Activated CD8-positive, alpha-beta memory T cell treated with anti-CD3 and anti-CD28 coated beads for 36 hours (primary cell): Measurements from ENCODE around the gene TOR1AIP1. TPM values are rescaled to one million over a fixed set of nuclear protein-coding genes. Genes with fewer than 3 reads are reported as not detected.

Experiments
- CTCF ChIA-PET: fragments of 350-600 bp; sonication (Branson Sonifier 250); formaldehyde crosslinking; loops from one replicate; lab custom pipeline; 2021; ENCODE audit warnings: antibody characterized with exemption; lab: Charles Lee
- POLR2A ChIA-PET: fragments of 350-600 bp; sonication (Branson Sonifier 250); formaldehyde crosslinking; loops from one replicate; lab custom pipeline; 2021; ENCODE audit warnings: antibody characterized with exemption; lab: Charles Lee
- total RNA-seq, 2 experiments: library from RNA; stranded (reverse); gene quantifications; one replicate each; pipeline ENCODE4 v1.2.3, GENCODE V29; 2021

Gene TOR1AIP1
- total RNA-seq, 2 experiments from 2014 or later: 49.8 to 55.4 TPM

DNA sequence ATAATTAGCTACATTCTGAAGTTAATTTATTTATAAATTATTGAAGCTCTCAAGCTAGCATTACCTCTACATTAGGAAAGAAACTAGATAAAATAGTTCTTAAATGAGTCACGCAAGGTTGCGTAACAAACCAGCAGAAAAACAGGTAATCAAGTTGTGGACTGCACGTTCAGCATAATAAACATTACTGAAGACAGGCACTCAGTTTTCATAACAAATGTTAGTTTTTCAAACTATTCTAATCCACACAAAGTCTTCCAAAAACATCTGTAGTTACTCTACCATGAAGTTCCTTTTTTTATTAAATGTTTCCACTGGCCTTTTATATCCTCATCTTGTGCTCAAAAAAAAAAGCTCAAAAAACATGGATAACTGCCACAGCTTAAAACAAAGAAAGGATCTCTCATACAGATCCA lies 5.8 kb upstream of the TOR1AIP1 start:
- CTCF ChIA-PET: no interaction called here
- POLR2A ChIA-PET: no interaction called here

DNA sequence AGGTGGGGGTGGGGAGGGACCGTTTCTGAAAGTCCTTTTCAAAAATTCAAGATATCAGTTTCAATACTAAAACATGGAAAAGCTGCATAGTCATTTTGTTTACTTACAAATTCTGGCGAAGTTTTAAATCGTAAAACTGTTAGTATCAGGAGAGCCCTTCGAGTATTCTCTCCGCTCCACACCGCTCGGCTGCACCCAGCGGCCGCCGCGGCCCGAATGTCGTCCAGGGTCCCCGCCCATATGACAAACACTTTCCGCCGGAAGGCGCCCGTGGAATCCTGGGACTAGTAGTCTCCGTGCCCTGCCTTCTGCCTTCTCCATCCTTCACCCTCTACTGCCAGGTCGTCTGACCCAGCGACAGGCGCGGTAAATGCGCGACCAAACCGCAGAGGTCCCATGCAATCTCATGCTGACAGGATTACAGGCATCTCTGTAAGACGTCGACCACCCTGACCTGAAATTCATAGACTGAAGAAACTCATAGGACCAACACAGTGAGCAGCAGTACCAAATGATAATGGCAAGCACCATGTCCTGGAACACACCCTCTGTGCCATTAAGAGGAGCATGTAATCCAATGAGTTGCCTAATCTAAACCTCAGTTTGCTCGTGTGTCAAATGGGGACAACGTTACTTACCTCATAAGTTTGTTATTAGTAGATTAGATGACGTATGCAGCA lies 4.4 kb upstream of the TOR1AIP1 start, which contains the start of gene TOR1AIP2:
TOR1AIP2 (minus strand) TSS at position 218 of the 680 bp plus-strand sequence. CDS start 25,138 bp downstream, outside the sequence.
- CTCF ChIA-PET: no interaction called here
- POLR2A ChIA-PET: interaction anchor here (0.8 kb wide), 1 partner anchor 54 kb away, joined by 4 read pairs; no protein-coding TSS in a partner anchor

DNA sequence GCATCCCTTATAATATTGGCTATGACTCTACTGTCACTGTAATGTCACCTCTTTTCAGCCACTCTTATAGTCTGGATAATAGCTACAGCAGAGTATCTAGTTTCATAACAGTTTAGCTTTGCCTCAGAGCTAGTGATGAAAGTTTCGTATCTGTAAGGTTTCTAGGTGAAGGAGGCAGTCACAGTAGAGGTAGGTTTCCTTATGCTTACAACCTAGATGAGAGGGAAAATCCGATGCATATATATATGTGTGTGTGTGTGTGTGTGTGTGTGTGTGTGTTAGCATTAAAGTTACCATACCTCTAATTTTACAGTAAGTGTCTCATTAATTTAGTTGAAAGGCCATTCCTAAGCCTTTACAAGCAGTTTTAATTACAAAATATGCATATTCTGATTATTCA lies 2.3 kb upstream of the TOR1AIP1 start:
- ChIA-PET POLR2A (no interaction called here), CTCF (interaction anchor here (0.7 kb wide), 1 partner anchor 385 kb away, joined by 3 read pairs; no protein-coding TSS in a partner anchor)

- POLR2A ChIA-PET: interaction anchor here (0.6 kb wide), 1 partner anchor 46 kb away, joined by 5 read pairs; no protein-coding TSS in a partner anchor
- CTCF ChIA-PET: no interaction called here
These were observed 338 bp upstream of the TOR1AIP1 start for GRCh38 chr1:179881642-179882252.

GRCh38 chr1:179883040-179883744 lies 1.1 kb downstream of the TOR1AIP1 start:
- POLR2A ChIA-PET: interaction anchor here (0.8 to 1.1 kb wide), 2 partner anchors 14 to 68 kb away, joined by 3 to 5 read pairs; no protein-coding TSS in a partner anchor
- CTCF ChIA-PET: interaction anchor here (0.8 kb wide), 1 partner anchor 68 kb away, joined by 4 read pairs; no protein-coding TSS in a partner anchor

DNA sequence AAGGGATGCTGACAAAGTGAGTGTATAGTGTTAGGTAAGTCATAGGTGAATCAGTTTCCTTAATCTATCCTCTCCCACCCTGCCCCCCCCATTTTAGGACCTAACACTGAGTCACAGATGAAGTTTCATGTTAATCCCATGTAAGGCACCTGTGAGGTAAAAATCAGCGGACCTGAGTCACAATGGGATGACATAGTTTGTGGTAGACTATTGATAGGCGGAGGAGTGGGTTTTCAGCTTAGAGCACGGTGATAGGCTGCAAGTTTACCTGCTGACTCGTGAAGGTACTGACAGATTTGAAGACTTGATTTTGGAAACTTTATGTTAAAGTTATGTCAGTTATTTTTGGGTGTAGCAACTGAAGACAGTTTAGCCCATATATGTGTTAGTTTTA lies 1.7 kb downstream of the TOR1AIP1 start:
- ChIA-PET POLR2A (interaction anchor here (0.6 kb wide), 1 partner anchor 801 kb away, joined by 3 read pairs; no protein-coding TSS in a partner anchor), CTCF (interaction anchor here (0.8 kb wide), 1 partner anchor 69 kb away, joined by 4 read pairs; no protein-coding TSS in a partner anchor)

- POLR2A ChIA-PET: no interaction called here
- CTCF ChIA-PET: no interaction called here
These were observed 6.0 kb downstream of the TOR1AIP1 start for GRCh38 chr1:179888071-179888470.

DNA sequence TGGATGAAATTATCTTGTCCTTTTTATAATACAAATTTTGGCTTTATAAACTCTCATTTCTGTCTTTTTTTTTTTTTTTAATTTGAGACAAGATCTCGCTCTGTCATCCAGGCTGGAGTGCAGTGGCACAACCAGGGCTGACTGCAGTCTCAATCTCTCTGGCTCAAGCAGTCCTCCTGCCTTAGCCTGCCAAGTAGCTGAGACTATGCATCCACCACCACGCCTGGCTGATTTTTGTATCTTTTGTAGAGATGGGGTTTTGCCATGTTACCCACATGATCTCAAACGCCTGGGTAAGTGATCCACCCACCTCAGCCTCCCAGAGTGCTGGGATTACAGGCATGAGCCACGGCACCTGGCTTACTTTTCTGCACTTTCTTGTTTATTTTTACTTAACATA lies 7.5 kb downstream of the TOR1AIP1 start:
- ChIA-PET CTCF (no interaction called here), POLR2A (no interaction called here)

DNA sequence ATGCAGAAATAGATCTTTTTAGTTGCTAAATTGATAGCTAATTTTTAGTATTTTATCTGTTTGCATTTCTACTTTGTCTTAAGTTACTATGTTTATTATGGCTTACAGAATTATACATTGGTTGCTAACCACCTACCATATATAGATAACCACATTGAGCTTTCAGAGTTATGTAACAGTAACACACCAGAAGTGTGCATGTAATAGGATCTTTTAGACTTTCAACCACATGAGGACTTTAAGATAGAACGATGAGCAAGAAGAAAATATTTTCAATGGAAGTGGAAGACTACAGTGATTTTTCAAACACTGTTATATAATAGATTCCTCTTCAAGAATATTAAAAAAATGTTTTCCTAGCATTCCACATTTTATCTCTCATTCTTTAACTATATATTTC lies 28.8 kb downstream of the TOR1AIP1 start:
- CTCF ChIA-PET: no interaction called here
- POLR2A ChIA-PET: no interaction called here

DNA sequence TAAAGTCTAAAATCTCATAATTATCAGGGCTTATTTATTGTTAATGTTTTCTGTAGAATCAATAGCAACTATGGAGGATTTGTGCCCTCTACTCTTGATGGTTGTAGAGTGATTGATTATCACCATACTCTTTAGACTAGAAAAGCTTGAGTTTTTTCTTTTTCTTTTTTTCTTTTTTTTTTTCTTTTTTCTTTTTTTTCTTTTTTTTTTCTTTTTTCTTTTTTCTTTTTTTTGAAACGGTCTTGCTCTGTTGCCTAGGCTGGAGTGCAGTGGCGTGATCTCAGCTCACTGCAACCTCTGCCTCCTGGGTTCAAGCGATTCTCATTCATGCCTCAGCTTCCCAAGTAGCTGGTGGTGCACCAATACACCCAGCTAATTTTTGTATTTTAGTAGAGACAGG lies 29.7 kb downstream of the TOR1AIP1 start:
- CTCF ChIA-PET: no interaction called here
- POLR2A ChIA-PET: no interaction called here

DNA sequence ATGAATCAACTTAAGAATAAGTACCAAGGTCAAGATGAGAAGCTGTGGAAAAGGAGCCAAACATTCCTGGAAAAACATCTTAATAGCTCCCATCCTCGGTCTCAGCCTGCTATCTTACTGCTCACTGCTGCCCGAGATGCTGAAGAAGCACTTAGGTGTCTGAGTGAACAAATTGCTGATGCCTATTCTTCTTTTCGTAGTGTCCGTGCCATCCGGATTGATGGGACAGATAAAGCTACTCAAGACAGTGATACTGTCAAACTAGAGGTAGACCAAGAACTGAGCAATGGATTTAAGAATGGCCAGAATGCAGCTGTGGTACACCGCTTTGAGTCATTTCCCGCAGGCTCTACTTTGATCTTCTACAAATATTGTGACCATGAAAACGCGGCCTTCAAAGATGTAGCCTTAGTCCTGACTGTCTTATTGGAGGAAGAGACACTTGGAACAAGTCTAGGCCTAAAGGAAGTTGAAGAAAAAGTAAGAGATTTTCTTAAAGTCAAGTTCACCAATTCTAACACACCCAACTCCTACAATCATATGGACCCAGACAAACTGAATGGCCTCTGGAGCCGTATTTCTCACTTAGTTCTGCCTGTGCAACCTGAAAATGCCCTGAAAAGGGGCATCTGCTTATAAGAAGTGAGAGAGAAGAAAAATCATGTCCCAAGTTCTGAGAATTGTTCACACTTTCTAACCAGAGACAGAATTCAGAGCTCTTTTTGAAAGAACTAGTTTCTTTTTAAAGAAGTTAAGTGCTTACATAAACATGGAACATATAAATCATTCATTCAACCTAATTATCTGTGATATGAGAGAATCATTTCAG lies 35.7 kb downstream of the TOR1AIP1 start:
- ChIA-PET POLR2A (no interaction called here), CTCF (no interaction called here)

- POLR2A ChIA-PET: no interaction called here
- CTCF ChIA-PET: no interaction called here
These were observed 39.4 kb downstream of the TOR1AIP1 start for GRCh38 chr1:179921472-179921871.

- CTCF ChIA-PET: interaction anchor here (0.6 kb wide), 1 partner anchor 568 kb away, joined by 3 read pairs; no protein-coding TSS in a partner anchor
- POLR2A ChIA-PET: no interaction called here
These were observed 40.1 kb downstream of the TOR1AIP1 start for GRCh38 chr1:179921981-179922872.

DNA sequence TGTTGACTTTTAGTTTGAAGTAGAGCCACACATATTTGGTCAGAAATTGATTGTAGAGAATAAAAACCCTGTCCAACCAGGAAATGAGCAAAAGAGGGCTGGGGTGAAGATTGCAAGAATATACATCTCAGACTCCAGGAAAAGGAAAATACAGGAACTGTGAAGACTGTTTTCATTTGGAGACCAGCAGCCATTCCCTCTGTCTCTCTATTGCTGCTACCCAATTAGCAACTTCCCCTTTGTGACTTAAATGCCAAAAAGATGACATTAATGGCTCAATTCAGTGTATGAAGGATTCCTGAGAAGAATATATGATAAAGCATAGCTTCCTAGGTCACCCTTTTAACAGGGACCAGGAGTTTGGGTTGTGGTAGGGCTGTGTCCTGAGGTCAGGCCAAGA lies 40.9 kb downstream of the TOR1AIP1 start:
- CTCF ChIA-PET: interaction anchor here (0.6 kb wide), 1 partner anchor 567 kb away, joined by 3 read pairs; no protein-coding TSS in a partner anchor
- POLR2A ChIA-PET: no interaction called here

GRCh38 chr1:179924268-179924667 lies 42.2 kb downstream of the TOR1AIP1 start:
- ChIA-PET POLR2A (no interaction called here), CTCF (no interaction called here)

DNA sequence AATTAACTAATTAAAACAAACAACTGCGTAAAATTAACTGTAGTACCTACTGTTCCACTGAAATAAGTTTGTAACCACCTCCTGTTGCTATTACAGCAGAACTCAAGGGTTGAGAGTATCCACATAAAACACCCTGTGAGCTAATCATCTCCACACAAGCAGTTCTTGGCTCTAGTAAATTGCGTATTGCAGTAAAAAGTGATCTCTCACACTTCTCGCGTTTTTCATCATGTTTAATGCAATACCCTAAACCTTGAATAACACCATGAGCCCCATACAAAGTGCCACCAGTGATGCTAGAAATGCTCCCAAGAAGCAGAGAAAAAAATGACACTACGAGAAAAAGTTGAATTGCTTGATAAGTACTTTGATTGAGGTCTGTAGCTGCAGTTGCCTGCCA lies 43.2 kb downstream of the TOR1AIP1 start:
- CTCF ChIA-PET: interaction anchor here (0.5 kb wide), 1 partner anchor 701 kb away, joined by 3 read pairs; no protein-coding TSS in a partner anchor
- POLR2A ChIA-PET: no interaction called here

DNA sequence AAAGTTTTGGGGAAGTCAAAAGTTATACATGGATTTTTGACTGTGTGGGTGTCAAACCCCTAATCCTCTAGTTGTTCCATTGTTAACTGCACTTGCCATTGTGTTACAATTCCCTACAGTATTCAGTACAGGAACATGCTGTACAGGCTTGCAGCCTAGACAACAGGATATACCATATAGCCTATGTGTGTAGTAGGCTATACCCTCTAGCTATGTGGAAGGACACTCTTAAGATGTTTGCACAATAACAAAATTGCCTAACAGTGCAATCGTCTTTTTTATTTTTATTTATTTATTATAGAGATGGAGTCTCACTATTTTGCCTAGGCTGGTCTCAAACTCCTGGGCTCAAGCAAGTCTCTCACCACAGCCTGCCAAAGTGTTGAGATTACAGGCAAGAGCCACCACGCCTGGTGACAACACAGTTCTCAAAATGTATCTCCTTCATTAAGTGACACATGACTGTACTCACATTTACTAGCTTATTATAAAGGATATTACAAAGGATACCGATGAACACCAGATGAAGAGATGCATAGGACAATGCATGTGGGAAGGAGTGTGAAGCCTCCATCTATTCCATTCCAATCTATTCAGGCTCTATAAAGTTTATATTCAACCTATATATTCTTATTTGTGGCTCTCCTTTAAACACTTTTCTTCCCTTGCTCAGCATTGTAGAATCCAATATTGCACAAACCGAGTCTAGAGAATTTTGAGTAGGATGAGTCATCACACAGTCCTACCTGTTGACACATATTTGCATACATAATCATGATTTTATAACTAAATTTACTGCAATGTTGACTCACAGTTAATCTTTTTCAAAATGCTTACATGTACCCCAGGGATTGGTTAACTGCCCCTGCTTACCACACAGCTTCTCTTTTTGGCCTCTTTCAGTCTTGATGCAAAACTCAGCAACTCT lies 44.1 kb downstream of the TOR1AIP1 start:
- CTCF ChIA-PET: interaction anchor here (0.5 kb wide), 1 partner anchor 700 kb away, joined by 3 read pairs; no protein-coding TSS in a partner anchor
- POLR2A ChIA-PET: no interaction called here
